ENCODE data around the gene KIR3DL2.
"Not testable (repeated sequence)": the region's sequence is repeated elsewhere in the genome, so short reads cannot be mapped to it uniquely, and the experiment has no call there.

Gene KIR3DL2

DNA sequence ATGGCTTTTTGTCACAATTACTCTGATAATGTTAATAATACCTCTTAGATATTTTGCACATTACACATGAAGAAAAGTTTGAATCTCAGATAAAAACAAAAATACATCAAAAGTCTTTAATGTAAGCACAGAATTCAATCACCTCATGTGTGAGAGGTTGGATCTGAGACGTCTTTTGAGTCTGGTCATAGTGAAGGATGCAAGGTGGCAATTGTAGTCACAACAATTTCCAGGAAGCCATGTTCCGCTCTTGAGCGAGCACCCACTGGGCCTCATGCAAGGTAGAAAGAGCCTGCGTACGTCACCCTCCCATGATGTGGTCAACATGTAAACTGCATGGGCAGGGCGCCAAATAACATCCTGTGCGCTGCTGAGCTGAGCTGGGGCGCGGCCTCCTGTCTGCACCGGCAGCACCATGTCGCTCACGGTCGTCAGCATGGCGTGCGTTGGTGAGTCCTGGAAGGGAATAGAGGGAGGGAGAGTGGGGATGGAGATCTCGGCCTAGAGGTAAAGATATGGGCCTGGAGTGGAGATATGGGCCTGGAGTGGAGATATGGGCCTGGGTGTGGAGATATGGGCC is at the start of gene KIR3DL2:
TSS of gene KIR3DL2 (plus strand) at position 383 of the 580 bp plus-strand sequence. CDS start at position 416, 33 bp downstream.
- not testable (repeated sequence) for DNase-seq

- DNase-seq = no peak
Observed at GRCh38 chr19:54803410-54803809, 46.8 kb upstream of the KIR3DL2 start, which contains the start of gene KIR2DL4. TSS of gene KIR2DL4 (plus strand) at chr19:54803610. CDS start at chr19:54803652, 42 bp downstream.

- no peak for DNase-seq
Observed at GRCh38 chr19:54804101-54804500, 46.1 kb upstream of the KIR3DL2 start.

DNA sequence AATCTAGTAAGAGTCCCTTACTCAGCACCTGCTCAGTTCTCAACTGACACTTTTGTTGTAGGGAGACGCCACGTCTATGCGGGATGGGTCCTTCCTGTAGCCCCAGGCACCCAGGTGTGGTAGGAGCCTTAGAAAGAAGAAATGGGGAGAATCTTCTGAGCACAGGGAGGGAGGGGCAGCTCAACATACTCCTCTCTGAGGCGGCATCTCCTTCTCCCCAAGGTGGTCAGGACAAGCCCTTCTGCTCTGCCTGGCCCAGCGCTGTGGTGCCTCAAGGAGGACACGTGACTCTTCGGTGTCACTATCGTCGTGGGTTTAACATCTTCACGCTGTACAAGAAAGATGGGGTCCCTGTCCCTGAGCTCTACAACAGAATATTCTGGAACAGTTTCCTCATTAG is 45.7 kb upstream of the KIR3DL2 start:
- DNase-seq = no peak

DNA sequence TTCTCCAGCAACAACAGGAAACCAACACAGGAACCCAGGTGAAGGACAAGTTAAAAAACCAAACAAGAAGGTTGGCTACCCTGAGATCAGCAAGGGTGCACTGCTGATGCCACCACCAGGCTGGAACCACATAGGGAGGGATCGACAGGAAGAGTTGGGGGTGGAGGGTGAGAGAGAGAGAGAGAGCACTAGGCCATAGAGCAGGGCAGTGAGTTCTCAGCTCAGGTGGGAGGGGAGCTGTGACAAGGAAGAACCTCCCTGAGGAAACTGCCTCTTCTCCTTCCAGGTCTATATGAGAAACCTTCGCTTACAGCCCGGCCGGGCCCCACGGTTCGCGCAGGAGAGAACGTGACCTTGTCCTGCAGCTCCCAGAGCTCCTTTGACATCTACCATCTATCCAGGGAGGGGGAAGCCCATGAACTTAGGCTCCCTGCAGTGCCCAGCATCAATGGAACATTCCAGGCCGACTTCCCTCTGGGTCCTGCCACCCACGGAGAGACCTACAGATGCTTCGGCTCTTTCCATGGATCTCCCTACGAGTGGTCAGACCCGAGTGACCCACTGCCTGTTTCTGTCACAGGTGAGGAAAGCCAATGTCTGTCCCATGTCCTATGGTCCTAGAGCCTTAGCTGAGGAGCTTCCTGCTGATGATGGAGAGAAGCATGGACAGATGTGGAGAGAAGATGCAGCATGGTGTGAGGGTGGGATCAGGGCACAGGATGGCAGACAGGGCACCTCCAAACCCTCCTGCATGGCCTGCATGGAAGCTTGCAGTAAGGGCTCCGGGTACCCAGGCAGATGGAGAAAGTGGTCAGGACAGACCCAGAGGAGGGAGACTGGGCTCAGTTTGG is 44.4 kb upstream of the KIR3DL2 start:
- DNase-seq = no peak

GRCh38 chr19:54806516-54806838 is 43.8 kb upstream of the KIR3DL2 start:
- DNase-seq = no peak

GRCh38 chr19:54814571-54814970 is 35.7 kb upstream of the KIR3DL2 start:
- not testable (repeated sequence) for DNase-seq

DNA sequence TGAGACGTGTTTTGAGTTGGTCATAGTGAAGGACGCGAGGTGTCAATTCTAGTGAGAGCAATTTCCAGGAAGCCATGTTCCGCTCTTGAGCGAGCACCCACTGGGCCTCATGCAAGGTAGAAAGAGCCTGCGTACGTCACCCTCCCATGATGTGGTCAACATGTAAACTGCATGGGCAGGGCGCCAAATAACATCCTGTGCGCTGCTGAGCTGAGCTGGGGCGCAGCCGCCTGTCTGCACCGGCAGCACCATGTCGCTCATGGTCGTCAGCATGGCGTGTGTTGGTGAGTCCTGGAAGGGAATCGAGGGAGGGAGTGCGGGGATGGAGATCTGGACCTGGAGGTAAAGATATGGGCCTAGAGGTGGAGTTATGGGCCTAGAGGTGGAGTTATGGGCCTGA is 34.0 kb upstream of the KIR3DL2 start, which contains the start of gene KIR3DL1:
TSS of gene KIR3DL1 (plus strand) at position 218 of the 400 bp plus-strand sequence.
- not testable (repeated sequence) for DNase-seq

- no peak for DNase-seq
Observed at GRCh38 chr19:54817670-54818536, 32.3 kb upstream of the KIR3DL2 start.

DNA sequence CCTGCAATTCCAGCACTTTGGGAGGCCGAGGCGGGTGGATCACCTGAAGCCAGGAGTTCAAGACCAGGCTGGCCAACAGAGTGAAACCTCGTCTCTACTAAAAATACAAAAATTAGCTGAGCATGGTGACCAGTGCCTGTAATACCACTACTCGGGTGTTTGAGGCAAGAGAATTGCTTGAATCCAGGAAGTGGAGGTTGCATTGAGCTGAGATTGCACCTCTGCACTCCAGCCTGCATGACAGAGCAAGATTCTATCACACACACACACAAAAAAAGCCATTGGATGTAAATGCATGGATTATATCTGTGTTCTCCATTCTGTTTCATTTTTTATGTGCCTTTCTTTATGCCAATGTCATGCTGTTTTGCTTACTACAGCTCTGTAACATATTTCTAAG is 25.8 kb upstream of the KIR3DL2 start:
- not testable (repeated sequence) for DNase-seq

DNA sequence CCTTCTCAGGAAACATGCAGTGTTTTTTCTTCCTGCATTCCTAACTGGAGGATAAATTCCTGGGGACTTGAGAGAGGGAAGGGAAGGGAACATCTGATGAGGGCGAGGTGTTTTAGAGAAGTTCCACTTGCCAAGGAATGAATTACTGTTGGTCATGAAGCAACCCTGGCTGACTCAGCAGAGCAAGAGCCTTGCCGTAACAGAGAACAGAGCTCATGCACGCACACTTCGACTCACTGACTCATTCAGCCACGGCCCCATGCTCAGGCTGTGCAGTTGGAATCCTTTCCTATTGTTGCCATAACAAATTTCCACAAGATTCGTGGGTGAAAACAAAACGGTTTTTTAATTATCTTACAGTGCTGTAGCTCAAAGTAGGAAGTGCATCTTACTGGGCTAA is 24.9 kb upstream of the KIR3DL2 start:
- DNase-seq = not testable (repeated sequence)

DNA sequence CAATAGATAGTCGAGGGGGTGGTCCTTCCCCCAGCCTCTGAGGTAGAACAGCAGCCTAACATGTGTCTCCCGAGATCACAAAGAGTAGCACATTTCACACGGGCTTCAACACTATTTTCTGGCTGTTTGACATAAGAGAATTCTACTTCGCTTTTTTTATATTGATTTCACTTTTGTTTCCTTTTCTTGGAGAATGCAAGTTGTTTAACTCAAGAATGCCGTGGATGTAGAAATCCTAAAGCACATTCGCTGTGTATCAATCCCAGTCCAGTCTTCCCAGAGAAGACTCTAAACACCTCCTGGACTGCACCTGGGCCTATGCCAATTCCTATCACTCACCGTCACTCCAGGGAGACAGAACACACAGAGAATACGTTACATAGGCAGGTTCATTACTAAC is 22.2 kb upstream of the KIR3DL2 start:
- not testable (repeated sequence) for DNase-seq

- DNase-seq = not testable (repeated sequence)
Observed at GRCh38 chr19:54832496-54832895, 17.7 kb upstream of the KIR3DL2 start, which contains the start of gene KIR2DS4. TSS of gene KIR2DS4 (plus strand) at chr19:54832676.

GRCh38 chr19:54835126-54835525 is 15.1 kb upstream of the KIR3DL2 start:
- not testable (repeated sequence) for DNase-seq

DNA sequence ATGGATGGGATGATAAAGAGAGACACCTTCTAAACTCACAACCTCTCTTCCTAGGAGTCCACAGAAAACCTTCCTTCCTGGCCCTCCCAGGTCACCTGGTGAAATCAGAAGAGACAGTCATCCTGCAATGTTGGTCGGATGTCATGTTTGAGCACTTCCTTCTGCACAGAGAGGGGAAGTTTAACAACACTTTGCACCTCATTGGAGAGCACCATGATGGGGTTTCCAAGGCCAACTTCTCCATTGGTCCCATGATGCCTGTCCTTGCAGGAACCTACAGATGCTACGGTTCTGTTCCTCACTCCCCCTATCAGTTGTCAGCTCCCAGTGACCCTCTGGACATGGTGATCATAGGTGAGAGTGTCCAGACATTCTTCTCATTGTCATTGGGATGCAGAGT is 12.7 kb upstream of the KIR3DL2 start:
- not testable (repeated sequence) for DNase-seq

DNA sequence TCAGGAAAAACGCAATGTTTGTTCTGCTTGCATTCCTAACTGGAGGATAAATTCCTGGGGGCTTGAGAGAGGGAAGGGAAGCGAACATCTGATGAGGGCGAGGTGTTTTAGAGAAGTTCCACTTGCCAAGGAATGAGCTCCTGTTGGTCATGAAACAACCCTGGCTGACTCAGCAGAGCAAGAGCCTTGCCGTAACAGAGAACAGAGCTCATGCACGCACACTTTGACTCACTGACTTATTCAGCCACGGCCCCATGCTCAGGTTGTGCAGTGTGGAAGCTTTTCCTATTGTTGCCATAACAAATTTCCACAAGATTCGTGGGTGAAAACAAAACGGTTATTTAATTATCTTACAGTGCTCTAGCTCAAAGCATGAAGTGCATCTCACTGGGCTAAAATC is 7.1 kb upstream of the KIR3DL2 start:
- DNase-seq = not testable (repeated sequence)

GRCh38 chr19:54850930-54851329 is 687 bp downstream of the KIR3DL2 start:
- no peak for DNase-seq

DNA sequence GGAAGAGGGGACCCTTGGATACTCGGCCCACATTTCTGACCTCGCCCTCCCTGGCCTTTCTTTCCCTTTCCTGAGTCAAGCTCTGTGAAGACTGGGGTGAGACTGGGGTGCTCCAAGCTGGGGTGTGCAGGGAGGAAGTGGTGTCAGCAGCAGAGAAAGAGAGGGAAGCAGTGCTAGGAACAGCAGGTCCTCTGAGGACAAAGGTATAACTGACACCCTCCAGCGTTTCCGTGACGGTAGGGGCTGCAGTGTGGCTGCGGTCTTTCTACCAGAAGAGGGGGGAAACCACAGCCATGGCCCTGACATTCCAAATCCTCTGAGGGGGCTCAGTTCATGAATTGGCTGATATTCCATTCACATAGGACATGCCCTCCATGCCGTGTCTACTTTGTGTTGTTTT is 1.1 kb downstream of the KIR3DL2 start:
- no peak for DNase-seq

GRCh38 chr19:54855241-54855640 is 5.0 kb downstream of the KIR3DL2 start:
- DNase-seq = not testable (repeated sequence)

GRCh38 chr19:54858476-54858875 is 8.2 kb downstream of the KIR3DL2 start:
- DNase-seq = not testable (repeated sequence)

- not testable (repeated sequence) for DNase-seq
Observed at GRCh38 chr19:54859421-54859820, 9.2 kb downstream of the KIR3DL2 start.

- not testable (repeated sequence) for DNase-seq
Observed at GRCh38 chr19:54863459-54863858, 13.2 kb downstream of the KIR3DL2 start.

- DNase-seq = no peak
Observed at GRCh38 chr19:54871696-54872095, 21.5 kb downstream of the KIR3DL2 start.

Measured in NCI-H2029 treated with DMSO at 0.1 percent for 48 hours (cell line).